DOHH2 (cell line): ENCODE data around the gene SEPTIN2.

Experiments used
- H3F3A ChIP-seq: fragments of 200-600 bp; sonication (generic), shearing (Covaris generic); 2 replicates; pipeline ENCODE4 v1.6.0; 2016; ENCODE audit warnings: antibody characterized with exemption, mild to moderate bottlenecking; ENCODE audit not compliant: control insufficient read depth, insufficient read depth
- H3K27ac ChIP-seq: fragments of 200-600 bp; sonication (generic); 2 replicates; pipeline ENCODE4 v1.5.1; 2014; ENCODE audit warnings: low read depth, mild to moderate bottlenecking, low read length, moderate library complexity
- H3K27me3 ChIP-seq: fragments of 200-600 bp; sonication (generic); 2 replicates; pipeline ENCODE4 v1.6.1; 2014; ENCODE audit warnings: mild to moderate bottlenecking, low read length, mixed read lengths; ENCODE audit not compliant: control insufficient read depth
- H3K36me3 ChIP-seq: fragments of 200-600 bp; sonication (generic); 2 replicates; pipeline ENCODE4 v1.6.1; 2014; ENCODE audit warnings: mild to moderate bottlenecking, low read length, moderate library complexity, mixed read lengths; ENCODE audit not compliant: control insufficient read depth
- H3K4me1 ChIP-seq: fragments of 200-600 bp; sonication (generic); 2 replicates; pipeline ENCODE4 v1.6.1; 2014; ENCODE audit warnings: mild to moderate bottlenecking, low read length, mixed read lengths; ENCODE audit not compliant: control insufficient read depth
- H3K4me2 ChIP-seq: fragments of 200-600 bp; sonication (generic); 2 replicates; pipeline ENCODE4 v1.6.0; 2014; ENCODE audit warnings: mild to moderate bottlenecking, low read length, moderate library complexity
- H3K4me3 ChIP-seq: fragments of 200-600 bp; sonication (generic); 2 replicates; pipeline ENCODE4 v1.5.1; 2014; ENCODE audit warnings: mild to moderate bottlenecking, low read length, mixed read lengths
- H3K79me2 ChIP-seq: fragments of 200-600 bp; sonication (generic); 2 replicates; pipeline ENCODE4 v1.6.1; 2014; ENCODE audit warnings: mild to moderate bottlenecking, low read length, mixed read lengths; ENCODE audit not compliant: control insufficient read depth
- H3K9me2 ChIP-seq: fragments of 200-600 bp; sonication (generic); replicated peaks from 2 replicates; pipeline ENCODE4 v1.6.1; 2014; ENCODE audit warnings: mild to moderate bottlenecking, low read length, mixed read lengths; ENCODE audit not compliant: control insufficient read depth
- H3K9me3 ChIP-seq: fragments of 200-600 bp; sonication (generic); 2 replicates; pipeline ENCODE4 v1.6.1; 2014; ENCODE audit warnings: antibody characterized with exemption, low read length, mixed read lengths; ENCODE audit not compliant: control insufficient read depth, insufficient read depth
- H4K20me1 ChIP-seq: fragments of 200-600 bp; sonication (generic); 2 replicates; pipeline ENCODE4 v1.6.0; 2014; ENCODE audit warnings: low read depth, mild to moderate bottlenecking, antibody characterized with exemption, low read length, moderate library complexity; ENCODE audit not compliant: control insufficient read depth, insufficient read depth
- EZH2phosphoT487 ChIP-seq: fragments of 200-600 bp; sonication (generic); IDR thresholded peaks from 2 replicates; pipeline ENCODE4 v1.6.1; 2017; ENCODE audit warnings: borderline replicate concordance, mild to moderate bottlenecking, antibody characterized with exemption, low read length, moderate library complexity, mixed read lengths
- TF ChIP-seq, protein P1 (sequence below): fragments of 200-600 bp; sonication (generic); IDR thresholded peaks from one replicate; pipeline ENCODE4 v1.5.1; 2014; ENCODE audit warnings: antibody characterized with exemption, mild to moderate bottlenecking, low read depth, low read length; ENCODE audit not compliant: poor library complexity, severe bottlenecking

The SEPTIN2 gene

DNA sequence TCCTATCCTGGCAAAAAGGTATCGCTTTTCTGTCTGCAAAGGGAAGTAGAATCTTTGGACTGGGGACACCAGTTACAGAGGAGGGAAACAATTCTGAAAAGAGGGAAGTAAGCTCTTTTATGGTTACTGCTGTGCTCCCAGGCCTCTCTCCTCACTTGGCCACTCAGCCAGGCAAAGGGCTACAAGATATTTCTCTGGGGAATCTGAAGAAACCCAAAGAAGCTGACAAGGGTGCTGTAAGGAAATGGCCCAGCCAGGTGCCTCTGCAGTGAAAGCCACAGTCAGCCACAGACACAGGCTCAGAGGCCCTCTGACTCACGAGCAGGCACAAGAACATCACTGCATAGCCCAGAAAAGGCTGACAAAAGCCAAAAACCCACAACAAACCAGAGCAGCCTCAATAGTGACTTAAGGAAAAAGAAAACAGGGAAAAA, 6.0 kb upstream of the SEPTIN2 start:
- TF ChIP-seq, protein P1, sequence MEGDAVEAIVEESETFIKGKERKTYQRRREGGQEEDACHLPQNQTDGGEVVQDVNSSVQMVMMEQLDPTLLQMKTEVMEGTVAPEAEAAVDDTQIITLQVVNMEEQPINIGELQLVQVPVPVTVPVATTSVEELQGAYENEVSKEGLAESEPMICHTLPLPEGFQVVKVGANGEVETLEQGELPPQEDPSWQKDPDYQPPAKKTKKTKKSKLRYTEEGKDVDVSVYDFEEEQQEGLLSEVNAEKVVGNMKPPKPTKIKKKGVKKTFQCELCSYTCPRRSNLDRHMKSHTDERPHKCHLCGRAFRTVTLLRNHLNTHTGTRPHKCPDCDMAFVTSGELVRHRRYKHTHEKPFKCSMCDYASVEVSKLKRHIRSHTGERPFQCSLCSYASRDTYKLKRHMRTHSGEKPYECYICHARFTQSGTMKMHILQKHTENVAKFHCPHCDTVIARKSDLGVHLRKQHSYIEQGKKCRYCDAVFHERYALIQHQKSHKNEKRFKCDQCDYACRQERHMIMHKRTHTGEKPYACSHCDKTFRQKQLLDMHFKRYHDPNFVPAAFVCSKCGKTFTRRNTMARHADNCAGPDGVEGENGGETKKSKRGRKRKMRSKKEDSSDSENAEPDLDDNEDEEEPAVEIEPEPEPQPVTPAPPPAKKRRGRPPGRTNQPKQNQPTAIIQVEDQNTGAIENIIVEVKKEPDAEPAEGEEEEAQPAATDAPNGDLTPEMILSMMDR, result no peak
- no peak for TF ChIP-seq EZH2phosphoT487
- Histone ChIP-seq H4K20me1 (peaks cover 22% of the 10 kb centered on the region), H3K4me1 (peaks cover 92% of the 10 kb centered on the region), H3F3A (peaks cover 18% of the 10 kb centered on the region), H3K27ac (peak overlapping the region; percentile 60), H3K4me3 (peak overlapping the region; percentile 57), H3K79me2 (peaks cover 100% of the 10 kb centered on the region), H3K36me3 (peaks cover 21% of the 10 kb centered on the region), H3K27me3 (no peaks in the 10 kb centered on the region), H3K9me3 (no peaks in the 10 kb centered on the region), H3K9me2 (no peaks in the 10 kb centered on the region), H3K4me2 (peak overlapping the region; percentile 70)

DNA sequence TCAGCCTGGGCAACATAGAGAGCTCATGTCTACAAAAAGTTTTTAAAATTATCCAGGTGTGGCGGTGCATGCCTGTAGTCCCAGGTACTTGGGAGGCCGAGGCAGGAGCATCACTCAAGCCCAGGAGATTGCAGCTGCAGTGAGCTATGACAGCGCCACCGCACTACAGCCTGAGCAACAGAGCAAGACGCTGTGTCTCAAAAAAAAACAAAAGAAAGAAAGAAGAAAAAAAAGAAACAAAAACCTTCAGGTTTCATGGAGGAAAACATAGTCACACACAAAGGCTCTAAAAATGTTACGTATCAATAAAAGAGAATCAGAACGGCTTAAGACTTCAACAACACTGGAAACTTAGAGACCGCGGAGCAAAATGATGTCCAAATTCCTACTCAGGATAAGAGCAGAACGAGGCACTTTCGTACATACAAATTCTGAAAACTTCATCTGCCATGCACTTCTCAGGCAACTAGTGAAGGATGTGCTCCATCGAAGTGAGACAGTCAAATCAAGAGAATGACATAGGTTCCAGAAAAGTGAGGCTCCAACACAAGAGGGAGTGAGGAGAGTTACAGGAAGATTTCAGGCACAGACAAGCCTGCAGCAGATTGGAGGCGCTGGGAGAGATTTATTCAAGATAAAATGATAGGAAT, 4.7 kb upstream of the SEPTIN2 start:
- no peaks in the 10 kb centered on the region for H3K9me3 ChIP-seq
- peak overlapping the region; percentile 70 for H3K4me2 ChIP-seq
- H3K79me2 ChIP-seq, result peaks cover 96% of the 10 kb centered on the region
- peaks cover 22% of the 10 kb centered on the region for H4K20me1 ChIP-seq
- peaks cover 24% of the 10 kb centered on the region for H3K36me3 ChIP-seq
- H3K9me2 ChIP-seq, result no peaks in the 10 kb centered on the region
- H3K4me1 ChIP-seq, result peaks cover 79% of the 10 kb centered on the region
- H3K27me3 ChIP-seq, result no peaks in the 10 kb centered on the region
- no peak for TF ChIP-seq EZH2phosphoT487
- TF ChIP-seq, protein P1, result no peak
- peak overlapping the region; percentile 57 for H3K4me3 ChIP-seq
- peaks cover 18% of the 10 kb centered on the region for H3F3A ChIP-seq
- H3K27ac ChIP-seq, result peak overlapping the region; percentile 60

DNA sequence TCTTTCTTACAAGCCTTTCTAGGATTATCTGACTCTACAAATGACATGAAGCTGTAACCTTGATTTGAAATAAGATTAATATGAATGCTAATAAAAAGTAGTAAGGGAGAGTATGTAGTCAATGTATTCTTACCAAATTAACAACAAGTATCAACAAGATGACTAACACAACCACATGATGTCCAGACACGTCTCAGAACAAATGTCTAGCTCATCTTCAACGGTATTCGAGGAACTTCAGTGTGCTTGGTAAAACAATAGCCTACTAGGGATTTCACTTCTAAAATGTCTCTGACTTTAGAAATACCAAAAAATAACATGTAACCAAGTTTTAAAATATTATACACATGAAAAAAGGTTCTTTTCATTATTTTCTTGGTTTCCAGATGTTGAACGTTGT, 3.6 kb upstream of the SEPTIN2 start:
- peaks cover 18% of the 10 kb centered on the region for H3F3A ChIP-seq
- no peaks in the 10 kb centered on the region for H3K27me3 ChIP-seq
- H3K4me3 ChIP-seq, result peak overlapping the region; percentile 57
- peaks cover 34% of the 10 kb centered on the region for H3K36me3 ChIP-seq
- H3K9me3 ChIP-seq, result no peaks in the 10 kb centered on the region
- no peak overlapping the region; the same call in 1 of the 2 replicates for H3K27ac ChIP-seq
- TF ChIP-seq EZH2phosphoT487, result no peak
- TF ChIP-seq, protein P1, result no peak
- H3K9me2 ChIP-seq, result no peaks in the 10 kb centered on the region
- peaks cover 96% of the 10 kb centered on the region for H3K79me2 ChIP-seq
- H3K4me2 ChIP-seq, result peak overlapping the region; percentile 70
- H4K20me1 ChIP-seq, result peaks cover 28% of the 10 kb centered on the region
- peaks cover 71% of the 10 kb centered on the region for H3K4me1 ChIP-seq
